ENCODE data around the gene HERC4. TPM values are rescaled to one million over a fixed set of nuclear protein-coding genes. Genes with fewer than 3 reads are reported as not detected.
"Not testable (repeated sequence)": the region's sequence is repeated elsewhere in the genome, so short reads cannot be mapped to it uniquely, and the experiment has no call there.

Gene HERC4
- total RNA-seq, 1 donor from 2014 or later: 96.1 TPM

DNA sequence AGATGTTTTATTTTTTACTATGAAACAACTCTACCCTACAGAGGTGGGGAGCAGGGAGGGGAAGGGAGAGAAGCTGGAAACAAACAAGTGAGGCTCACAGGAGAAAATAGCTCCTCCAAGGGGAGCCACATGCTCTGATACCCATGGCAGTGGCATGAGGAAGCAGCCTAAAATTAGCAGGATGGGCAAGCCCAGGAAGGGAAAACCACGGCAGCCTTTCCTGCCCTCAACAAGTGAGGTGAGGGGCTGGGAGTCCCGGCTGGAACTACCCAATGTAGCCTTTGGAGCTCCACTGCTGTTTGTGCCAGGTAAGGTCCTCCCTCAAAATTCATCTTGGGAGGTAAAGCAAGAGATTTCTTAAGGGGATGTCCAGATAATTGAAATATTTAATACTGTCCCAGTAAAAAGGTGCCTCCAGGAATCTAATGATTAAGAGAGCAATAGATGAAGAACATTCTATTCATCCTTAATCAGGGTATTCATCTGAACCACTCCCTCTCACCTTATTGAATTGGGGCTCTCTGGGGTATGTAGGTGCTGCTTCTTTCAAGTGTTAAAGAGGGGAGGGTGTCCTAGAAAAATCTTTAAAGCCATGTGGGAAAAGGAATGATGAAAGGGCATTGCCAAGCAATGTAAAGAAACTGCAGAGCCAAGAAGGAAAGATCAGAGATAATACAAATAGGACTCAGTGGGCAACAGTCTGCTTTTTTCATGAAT, 12.8 kb upstream of the HERC4 start:
- no peak for DNase-seq

DNA sequence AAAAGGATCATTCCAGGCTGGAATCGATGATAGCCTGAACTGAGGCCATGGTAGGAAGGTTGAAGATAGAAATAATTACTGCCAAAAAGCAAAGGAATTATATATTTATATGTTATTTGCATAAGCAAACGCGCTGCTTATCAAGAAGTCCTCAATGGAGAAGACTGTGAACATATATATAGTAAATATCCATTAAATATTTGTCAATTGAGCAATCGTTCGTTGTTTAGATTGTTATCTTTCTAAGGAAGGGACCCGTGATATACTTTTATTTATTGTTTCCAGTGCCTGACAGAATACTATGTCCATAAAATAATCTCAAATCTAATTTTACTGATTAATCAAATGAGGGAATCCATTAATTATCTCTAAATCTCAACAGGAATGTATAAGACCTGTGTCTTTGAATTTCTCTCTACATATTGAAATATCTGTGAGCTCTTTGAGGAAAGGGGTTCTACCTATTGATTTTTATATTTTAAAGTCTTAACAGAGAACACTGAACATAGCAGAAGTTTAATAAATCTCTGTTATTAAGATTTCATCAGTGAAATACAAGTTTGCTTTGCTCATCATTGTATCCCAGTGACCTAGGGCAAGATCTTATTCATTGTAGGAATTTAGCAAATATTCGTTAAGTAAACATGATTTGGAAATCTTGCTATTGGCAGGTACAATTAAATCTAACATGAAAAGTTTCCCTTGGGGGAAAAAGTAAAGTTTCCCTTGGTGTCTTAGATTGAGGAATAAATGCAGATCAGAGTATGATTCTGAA, 12.0 kb upstream of the HERC4 start:
- DNase-seq: no peak

DNA sequence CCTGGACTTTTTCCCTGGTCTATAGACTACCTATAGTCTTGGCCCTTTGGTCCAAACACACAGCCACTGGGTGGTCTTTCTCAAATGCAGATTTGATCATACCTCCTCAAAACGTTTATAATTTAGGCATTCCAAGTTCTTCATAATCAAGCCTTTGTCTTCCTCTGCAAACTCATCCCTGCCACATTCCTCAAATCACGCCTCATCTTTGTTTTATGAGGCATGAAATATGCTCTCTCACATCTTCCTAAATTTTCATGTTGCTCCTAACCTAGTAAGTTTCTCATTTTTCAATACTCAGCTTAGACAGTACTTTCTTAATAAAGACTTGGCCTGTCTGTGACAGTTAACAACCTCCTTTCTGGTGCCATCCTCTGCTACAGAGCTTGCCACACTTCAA, 10.9 kb upstream of the HERC4 start:
- no peak for DNase-seq

DNA sequence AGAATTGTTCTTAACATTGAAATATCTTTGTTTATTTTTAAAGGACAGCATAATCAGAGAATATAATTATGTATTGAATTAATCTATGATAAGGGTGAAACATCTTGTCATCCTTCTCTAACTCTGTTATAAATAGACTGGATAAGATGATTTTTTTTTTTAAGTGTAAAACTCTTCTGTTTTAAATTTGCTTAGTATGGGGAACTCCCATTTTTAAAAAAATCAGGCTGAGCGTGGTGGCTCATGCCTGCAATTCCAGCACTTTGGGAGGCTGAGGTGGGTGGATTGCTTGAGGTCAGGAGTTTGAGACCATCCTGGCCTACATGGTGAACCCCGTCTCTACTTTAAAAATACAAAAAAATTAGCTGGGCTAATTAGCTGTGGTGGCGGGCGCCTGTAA, 9.4 kb upstream of the HERC4 start:
- DNase-seq: no peak

DNA sequence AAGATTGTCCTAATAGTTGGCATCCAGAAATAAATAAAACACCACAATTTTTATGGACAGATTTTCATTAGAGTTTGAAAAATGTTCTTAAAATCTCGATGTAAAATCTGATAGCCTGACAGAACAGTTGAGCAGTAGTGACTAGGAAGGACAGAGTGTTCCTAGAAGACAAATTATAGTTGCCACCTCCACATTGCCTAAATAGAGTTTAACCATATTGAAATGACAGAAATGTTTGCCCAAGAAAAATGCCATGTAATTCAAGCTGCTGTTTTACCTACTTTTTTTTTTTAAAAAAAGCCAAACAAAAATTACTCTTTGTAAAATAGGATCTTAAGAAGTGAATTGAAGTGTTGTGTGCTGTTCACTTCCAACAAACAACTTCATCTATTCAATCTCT, 8.9 kb upstream of the HERC4 start:
- DNase-seq: no peak

DNA sequence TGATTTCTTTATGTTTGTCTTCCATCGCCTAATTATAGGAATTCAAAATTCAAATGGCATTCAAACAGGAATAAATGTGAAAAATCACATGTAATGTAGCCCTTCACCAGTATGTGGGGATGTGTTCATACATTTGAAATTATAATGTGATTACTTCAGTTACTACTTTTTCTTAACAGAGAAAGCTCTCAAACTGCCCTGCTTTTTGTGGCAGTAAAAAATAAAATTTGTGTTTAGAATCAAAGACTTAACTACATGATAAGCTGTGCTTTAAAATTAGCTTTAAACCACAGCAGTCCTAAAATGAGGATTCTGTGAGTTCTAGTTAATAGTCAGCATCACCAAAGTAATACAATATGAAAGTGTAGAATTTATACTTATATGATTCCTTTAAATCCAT, 7.8 kb upstream of the HERC4 start:
- DNase-seq: no peak

DNA sequence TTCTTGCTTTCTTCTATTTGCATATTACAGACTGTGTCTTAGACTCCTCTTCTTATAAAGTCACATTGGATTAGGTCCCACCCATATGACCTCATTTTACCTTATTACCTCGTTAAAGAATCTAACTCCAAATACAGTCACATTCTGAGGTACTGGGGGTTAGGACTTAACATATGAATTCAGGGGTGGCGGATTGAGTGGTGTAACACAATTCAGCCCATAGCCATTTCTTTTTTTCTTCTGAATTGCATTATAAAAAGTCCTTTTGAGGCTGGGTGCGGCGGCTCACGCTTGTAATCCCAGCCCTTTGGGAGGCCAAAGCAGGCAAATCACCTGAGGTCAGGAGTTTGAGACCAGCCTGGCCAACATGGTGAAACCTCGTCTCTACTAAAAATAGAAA, 6.8 kb upstream of the HERC4 start:
- no peak for DNase-seq

GRCh38 chr10:68080853-68081431, 5.9 kb upstream of the HERC4 start:
- no peak for DNase-seq

DNA sequence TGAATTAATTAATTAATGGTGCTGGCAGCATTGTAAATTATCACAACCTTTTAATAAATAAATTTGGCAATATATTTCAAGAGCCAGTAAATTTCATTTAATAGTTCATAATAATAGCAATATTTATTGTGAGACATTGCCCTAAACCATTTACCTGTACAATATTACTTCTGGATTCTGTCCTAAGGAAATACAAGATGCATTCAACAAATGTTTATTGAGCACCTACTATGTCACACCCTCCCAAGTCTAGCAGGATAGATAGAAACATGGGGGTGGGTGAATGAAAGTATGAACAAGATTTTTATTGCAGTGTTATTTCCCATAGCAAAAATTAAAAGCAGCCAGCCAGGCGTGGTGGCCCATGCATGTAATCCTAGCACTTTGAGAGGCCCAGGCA, 4.4 kb upstream of the HERC4 start:
- no peak for DNase-seq

GRCh38 chr10:68077026-68077425, 1.9 kb upstream of the HERC4 start:
- DNase-seq: no peak

DNA sequence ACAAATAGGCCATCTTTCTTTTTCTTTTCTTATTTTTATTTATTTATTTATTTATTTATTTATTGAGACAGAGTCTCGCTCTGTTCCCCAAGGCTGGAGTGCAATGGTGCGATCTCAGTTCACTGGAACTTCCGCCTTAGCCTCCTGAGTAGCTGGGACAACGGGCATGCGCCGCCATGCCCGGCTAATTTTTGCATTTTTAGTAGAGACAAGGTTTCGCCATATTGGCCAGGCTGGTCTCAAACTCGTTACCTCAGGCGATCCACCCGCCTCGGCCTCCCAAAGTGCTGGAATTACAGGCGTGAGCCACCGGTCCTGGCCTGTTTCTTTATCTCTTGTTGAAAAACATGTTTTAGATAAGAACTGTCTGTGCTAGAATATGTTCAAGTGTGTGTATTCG, 998 bp upstream of the HERC4 start:
- DNase-seq: not testable (repeated sequence)

- no peak for DNase-seq
Observed at GRCh38 chr10:68075550-68076004, 494 bp upstream of the HERC4 start.

- DNase-seq: no peak
Observed at GRCh38 chr10:68074031-68074774, 880 bp downstream of the HERC4 start.

DNA sequence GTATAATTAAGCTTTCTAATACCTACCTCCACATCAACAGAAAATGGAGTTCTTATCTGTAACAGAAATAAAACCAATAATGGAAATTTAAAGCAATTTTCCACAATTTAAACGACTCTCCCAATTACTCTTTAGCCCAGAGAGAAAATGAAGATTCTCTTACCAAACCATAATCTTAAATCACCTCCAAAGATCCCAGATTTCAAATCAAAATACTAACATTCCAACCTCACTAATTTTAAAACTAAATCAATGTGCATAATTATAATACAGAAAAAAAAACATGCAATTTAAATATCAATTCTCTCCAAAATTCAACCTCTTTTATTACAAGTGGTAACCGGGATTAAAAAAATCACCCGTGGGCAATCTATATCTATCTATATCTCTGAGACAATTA, 1.5 kb downstream of the HERC4 start:
- no peak for DNase-seq

DNA sequence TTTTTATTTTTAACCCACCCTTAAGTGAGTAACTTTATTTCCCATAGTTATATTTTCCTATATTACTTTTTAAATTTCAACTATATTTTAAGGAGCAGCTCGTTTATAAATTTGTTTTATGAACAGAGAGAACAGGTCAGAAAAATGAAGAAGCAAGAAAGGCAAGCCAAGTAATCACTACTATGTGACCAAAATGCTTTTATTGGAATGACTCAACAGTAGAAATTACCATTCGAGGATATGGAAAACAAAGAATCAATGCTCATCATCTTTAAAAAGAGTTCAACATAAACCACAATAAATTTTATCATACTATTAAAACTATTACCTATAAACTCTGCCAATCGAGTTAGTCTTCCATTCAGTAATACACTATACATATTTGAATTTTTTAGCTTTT, 7.6 kb downstream of the HERC4 start:
- DNase-seq: no peak

DNA sequence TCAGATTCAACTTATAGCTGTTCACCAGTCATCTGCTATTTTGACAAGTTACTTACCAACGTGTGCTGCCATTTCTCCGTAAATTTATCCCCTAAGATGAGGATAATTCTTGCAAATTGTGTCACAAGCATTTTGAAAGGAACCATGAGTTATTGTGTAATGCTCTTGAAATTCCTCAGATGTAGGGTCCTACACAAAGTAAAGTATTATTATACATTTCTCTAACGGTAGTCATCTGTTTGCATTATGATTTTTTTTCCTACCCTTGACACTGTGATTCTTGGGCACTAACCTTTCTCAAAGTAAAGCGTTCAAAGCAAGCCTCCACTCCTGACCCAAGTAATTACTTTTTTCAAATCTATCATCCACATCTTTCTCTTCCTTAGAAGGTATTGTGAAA, 8.1 kb downstream of the HERC4 start:
- no peak for DNase-seq

DNA sequence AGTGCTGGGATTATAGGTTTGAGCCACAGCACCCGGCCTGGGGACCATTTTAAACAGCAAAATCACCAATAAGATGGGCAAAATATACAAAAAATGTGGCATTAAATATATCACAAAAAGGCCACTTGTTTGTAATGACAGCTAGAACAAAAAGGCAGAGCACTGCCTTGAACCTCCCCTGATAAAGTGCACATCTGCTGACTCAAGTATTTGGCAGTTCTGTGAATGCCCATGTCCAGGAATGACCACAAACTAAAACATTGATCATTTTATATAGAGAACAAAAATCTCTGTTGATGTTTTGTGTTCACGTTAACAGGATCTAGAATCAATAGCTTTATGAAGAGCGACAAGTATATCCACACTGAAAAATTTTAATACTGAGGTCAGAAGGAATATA, 21.5 kb downstream of the HERC4 start:
- DNase-seq: no peak

GRCh38 chr10:68052463-68052862, 22.6 kb downstream of the HERC4 start:
- no peak for DNase-seq

- no peak for DNase-seq
Observed at GRCh38 chr10:68049289-68050078, 25.6 kb downstream of the HERC4 start.

DNA sequence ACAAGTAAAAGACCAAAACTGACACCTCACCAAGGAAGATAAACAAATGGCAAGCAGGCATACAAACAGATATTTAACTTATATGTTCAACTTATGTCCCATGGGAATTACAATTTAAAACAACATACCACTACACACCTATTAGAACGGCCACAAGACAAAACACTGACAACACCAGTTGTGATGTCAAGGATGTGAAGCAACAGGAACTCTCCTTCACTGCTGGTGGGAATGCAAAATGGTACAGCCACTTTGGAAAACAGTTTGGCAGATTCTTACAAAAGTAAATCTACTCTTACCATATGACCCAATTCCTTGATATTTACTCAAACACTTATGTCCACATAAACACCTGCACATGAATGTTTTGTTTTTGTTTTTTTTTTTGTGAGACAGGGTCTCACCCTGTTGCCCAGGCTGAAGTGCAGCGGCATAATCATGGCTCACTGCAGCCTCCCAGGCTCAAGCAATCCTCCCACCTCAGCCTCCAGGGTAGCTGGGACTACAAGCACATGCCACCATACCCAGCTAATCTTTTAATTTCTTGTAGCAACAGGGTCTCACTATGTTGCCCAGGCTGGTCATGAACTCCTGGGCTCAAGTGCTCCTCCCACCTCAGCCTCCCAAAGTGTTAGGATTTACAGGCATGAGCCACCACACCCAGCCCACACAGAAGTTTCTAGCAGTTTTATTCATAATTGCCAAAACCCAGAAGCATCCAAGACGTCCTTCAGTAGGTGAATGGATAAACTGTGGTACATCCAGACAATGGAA, 27.3 kb downstream of the HERC4 start:
- no peak for DNase-seq

GRCh38 chr10:68047122-68047521, 28.0 kb downstream of the HERC4 start:
- no peak for DNase-seq
